ENCODE results near the gene LNX1.

Gene LNX1

DNA sequence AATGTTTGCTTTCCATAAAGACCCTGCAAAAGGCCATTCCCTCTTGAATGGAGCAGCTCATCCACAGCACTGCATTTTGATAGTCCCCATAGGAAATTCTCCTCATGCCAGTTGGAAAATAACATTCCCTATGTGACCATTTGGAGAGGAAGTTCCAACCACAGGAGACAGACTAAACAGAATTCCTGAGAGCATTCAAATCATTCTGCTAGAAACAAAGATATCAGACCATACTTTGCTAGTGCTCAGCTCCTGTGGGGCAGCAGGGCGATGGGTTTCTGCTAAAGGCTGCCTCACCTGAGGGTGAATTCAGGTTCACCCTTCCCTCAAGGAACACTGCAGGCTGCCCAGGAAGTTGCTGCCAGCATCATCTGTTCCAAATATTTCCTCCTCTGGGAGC lies 58.8 kb downstream of the LNX1 start:
- DNase-seq = no peak

- no peak for DNase-seq
These were observed 59.6 kb downstream of the LNX1 start for GRCh38 chr4:53531585-53532224.

DNA sequence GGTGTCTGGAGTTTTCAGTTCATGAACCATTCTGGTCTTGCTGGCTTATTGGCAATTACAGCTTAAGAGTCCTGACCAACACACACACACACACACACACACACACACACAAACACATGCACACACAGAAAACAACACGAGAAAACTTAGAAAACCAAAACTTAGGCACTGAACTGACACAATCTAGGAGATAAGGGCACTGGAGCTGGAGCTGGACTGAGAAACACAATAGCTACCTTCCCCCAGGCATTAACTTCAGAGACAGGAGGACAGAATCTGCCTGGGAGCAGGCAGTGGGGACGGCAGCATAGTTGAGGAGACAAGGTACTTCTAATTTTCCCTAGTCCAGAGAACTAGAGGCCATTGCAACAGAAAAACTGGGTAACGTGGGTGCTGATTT lies 62.3 kb downstream of the LNX1 start:
- DNase-seq = no peak

DNA sequence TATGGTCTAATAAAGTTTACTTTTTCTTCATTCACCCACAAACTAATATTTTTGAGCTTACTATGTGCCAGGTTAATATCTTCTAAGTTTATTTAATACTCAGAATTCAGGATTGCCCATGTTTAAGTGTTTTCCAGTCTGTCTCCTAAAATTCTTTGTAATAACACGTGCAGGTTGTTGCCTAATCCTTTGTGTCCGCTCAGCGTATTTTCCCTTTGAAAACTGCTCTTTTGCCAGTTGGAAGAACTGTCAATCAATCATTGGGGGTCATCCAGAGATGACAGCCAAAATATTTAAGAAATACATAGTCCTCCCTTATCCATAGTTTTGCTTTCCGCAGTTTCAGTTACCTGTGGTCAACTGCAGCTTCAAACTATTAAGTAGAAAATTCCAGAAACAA lies 63.4 kb downstream of the LNX1 start:
- no peak for DNase-seq

- DNase-seq = no peak
These were observed 64.0 kb downstream of the LNX1 start for GRCh38 chr4:53527326-53527725.

DNA sequence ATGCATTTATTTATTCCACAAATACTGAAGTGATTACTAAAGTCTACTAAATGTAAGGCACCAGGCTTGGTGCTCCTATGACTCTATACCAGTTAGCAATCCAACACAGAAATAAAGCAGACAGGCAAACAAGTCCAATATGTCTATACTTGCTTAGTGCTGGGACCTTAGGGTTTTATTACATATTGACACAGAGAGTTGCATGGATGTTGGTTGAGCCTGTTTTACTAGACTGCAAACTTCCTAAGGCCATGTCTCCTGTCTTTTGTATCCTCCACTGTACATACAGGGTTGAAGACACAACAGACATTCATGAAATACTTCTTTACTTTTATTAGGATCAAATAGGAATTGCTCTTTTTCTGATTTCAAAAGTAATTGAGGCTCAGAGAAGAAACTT lies 69.0 kb downstream of the LNX1 start:
- DNase-seq = no peak

GRCh38 chr4:53520116-53520515 lies 71.2 kb downstream of the LNX1 start:
- no peak for DNase-seq

GRCh38 chr4:53518807-53519206 lies 72.5 kb downstream of the LNX1 start:
- no peak for DNase-seq

GRCh38 chr4:53515076-53515475 lies 76.2 kb downstream of the LNX1 start:
- DNase-seq = no peak

GRCh38 chr4:53514509-53514908 lies 76.8 kb downstream of the LNX1 start:
- no peak for DNase-seq

GRCh38 chr4:53512608-53513007 lies 78.7 kb downstream of the LNX1 start:
- no peak for DNase-seq

GRCh38 chr4:53511014-53511413 lies 80.3 kb downstream of the LNX1 start:
- DNase-seq = no peak

DNA sequence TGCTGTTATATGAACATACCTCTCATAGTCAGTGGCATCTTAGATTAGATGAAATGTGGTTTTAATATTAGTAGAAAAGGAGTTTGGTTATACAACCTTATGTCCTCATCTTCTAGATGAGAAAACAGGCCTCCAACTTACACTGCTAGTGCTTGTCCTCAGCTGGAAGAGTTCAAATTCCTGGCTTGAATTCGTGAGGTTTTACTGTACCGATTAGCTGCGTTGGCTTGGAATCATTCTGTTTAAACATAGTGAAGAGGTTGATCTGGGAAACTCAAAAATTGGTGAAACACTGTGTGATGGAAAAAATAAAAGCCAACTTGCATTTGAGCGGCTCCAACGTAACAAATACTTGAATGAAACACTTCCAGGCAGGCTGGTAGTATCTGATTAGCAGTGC lies 81.0 kb downstream of the LNX1 start:
- no peak for DNase-seq

- no peak for DNase-seq
These were observed 82.8 kb downstream of the LNX1 start for GRCh38 chr4:53508446-53508845.

- DNase-seq = no peak
These were observed 83.5 kb downstream of the LNX1 start for GRCh38 chr4:53507671-53508286.

DNA sequence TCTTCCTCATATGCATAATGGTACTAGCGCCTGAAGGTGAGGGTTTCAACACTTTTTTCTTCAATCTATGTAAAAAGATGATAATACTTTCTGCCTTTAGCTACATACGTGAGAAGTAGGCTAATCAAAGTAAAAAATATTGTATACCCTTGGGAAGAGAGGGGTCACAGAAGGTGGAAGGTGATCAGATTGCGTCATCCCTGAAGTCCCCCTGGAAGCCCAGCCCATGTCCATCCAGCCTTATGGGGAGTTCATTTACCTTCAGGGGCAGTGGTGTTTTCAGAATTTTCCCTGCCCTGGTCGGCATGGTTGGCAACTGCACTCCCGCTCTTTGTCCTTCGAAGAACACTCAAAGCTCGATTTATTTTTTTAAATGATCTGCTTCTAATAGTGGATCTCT lies 84.2 kb downstream of the LNX1 start:
- DNase-seq = no peak

DNA sequence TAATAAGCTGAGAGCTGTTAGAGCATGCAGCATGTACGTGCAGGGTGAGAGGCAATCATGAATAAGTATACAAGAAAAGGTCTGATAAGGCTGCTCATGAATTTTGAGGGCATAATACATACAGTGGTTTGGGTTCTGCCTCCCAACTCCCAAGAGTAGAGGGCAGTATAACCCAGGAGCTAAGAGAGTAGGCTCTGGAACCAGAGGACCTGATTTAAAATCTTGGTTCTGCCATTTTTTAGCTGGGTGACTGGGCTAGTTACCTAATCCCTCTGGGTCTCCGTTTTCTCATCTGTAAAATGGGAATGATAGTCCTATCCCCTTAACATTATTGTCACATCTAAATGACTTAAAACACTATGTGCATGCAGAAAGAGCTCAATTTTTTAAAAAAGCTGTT lies 85.3 kb downstream of the LNX1 start:
- no peak for DNase-seq

- no peak for DNase-seq
These were observed 89.2 kb downstream of the LNX1 start for GRCh38 chr4:53502094-53502493.

- DNase-seq = no peak
These were observed 89.7 kb downstream of the LNX1 start for GRCh38 chr4:53501561-53501960.

GRCh38 chr4:53500546-53500945 lies 90.7 kb downstream of the LNX1 start:
- DNase-seq = no peak

GRCh38 chr4:53499791-53500190 lies 91.5 kb downstream of the LNX1 start:
- no peak for DNase-seq

DNA sequence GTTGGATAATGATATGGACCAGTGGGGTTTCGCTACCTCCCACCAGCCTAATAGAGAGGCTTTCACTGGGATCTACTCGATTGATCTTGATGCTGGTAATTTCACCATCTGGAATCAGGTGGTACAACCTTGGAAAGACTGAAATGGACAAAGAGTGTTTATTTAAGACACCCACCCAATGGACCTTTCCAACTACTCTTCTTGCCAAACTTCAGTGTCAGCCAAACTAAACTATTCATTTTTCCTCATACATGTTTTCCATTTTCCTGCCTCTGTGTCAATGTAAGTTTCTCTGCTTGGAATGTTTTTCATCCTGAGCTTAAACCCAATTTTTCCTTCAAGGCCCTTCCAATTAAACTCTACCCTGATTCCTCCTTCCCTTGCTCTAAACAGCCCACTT lies 92.6 kb downstream of the LNX1 start:
- no peak for DNase-seq

DNA sequence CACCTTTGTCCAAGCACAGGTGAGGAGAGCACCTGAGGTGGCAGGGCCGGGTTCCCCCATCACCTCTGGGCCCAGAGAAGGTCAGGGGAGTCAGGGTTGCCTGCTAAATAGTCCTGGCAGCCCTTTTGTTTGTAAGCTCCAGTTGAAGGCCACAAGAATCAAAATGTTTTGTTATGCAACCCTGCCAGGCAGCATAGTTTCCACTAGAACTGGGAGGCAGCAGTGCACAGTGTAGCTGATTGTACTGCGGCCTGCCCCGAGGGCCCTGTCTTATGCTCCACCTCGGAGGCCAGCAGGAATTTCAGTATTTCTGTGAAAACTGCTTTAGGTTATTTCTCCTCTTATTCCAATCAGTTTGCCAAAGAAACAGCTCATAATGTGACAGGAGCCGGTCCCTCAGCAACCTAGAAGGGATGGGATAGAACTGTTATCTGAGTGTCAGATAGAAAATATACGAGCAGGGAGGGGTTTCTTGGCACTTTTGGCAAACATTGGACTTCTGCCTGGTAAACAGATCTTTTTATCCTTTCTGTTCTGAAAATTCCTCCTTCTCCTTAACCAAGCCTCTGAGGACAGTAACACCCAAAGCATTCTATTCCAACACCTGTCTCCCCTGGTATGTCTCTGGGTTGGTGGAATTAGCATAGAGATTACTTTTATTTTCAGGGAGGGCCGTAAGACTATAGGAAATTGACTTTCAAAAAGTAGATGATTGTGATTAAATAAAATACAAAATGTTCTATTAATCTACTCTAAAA lies 93.6 kb downstream of the LNX1 start:
- DNase-seq = no peak

DNA sequence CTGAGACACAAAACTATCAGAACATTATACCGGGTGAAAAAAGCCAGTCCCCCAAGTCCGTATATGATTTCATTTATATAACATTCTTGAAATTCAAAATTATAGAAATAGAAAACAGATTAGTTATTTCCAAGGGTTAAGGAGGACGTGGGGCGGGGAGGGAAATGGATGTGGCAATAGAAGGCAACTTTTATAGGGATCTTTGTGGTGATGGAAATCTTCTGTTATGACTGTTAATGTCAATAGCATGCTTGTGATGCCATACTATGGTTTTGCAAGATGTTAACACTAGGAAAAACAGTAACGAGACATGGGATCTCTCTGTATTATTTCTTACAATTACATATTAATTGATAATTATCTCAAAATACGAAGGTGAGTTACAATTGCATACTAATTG lies 96.4 kb downstream of the LNX1 start:
- no peak for DNase-seq

All from stimulated activated CD4-positive, alpha-beta T cell treated with anti-CD3 and anti-CD28 coated beads, Interleukin-15, amount 100 ng/mL, for 24 hours (primary cell).